GM18907 (cell line): ENCODE results near the gene DDX43.
"Not testable (repeated sequence)": the region's sequence is repeated elsewhere in the genome, so short reads cannot be mapped to it uniquely, and the experiment has no call there.

Experiments
- ATAC-seq: cut with Tn5 transposase; IDR thresholded peaks from one replicate; pipeline ENCODE4 v1.9.1; 2021; ENCODE audit warnings: mild to moderate bottlenecking, moderate library complexity; ENCODE audit not compliant: unreplicated experiment

The DDX43 gene

GRCh38 chr6:73388800-73389512, 5.7 kb upstream of the DDX43 start:
- ATAC-seq, result peak; percentile 78

- ATAC-seq, result no peak
These were observed 4.8 kb upstream of the DDX43 start for GRCh38 chr6:73389854-73390253.

GRCh38 chr6:73391675-73392074, 3.0 kb upstream of the DDX43 start:
- ATAC-seq, result no peak

GRCh38 chr6:73392188-73392587, 2.4 kb upstream of the DDX43 start:
- not testable (repeated sequence) for ATAC-seq

- ATAC-seq, result no peak
These were observed 1.4 kb upstream of the DDX43 start for GRCh38 chr6:73393278-73393677.

DNA sequence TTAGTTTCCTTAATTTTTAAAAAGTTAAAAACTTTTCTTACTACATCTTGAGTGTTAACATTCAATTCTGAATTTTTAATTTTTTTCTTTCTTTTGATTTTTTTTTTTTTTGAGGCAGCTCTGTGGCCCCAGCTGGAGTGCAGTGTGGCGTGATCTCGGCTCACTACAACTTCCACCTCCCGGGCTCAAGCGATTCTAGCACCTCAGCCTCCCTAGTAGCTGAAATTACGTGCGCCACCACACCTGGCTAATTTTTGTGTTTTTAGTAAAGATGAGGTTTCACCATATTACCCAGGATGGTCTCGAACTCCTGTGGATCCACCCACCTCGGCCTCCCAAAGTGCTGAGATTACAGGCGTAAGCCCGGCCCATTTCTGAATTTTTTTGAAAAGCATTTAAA, 1.2 kb downstream of the DDX43 start:
- no peak for ATAC-seq

- no peak for ATAC-seq
These were observed 6.0 kb downstream of the DDX43 start for GRCh38 chr6:73400656-73401055.

GRCh38 chr6:73409395-73409794, 14.8 kb downstream of the DDX43 start:
- ATAC-seq, result no peak

GRCh38 chr6:73413102-73413501, 18.5 kb downstream of the DDX43 start:
- no peak for ATAC-seq

- ATAC-seq, result no peak
These were observed 23.6 kb downstream of the DDX43 start for GRCh38 chr6:73418081-73418741.

GRCh38 chr6:73421534-73421933, 26.9 kb downstream of the DDX43 start:
- ATAC-seq, result no peak

DNA sequence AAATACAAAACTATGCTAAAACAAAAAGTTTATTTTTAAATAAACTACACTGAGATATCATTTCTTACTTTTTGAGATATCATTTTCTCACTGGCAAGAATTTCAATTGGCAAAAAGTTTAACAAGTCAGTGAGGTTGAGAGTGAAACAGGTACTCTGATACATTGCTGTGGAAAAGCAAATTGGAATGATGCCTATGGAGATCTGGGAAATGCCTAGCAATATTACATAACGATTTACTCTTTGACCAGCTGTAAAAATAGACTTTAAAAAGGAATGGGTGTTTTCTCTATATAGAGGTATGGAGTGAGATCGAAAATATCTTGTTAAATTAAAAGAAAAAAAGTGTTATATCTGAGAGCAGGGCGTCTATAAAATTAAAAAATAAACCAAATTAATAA, 40.6 kb downstream of the DDX43 start:
- ATAC-seq, result no peak

DNA sequence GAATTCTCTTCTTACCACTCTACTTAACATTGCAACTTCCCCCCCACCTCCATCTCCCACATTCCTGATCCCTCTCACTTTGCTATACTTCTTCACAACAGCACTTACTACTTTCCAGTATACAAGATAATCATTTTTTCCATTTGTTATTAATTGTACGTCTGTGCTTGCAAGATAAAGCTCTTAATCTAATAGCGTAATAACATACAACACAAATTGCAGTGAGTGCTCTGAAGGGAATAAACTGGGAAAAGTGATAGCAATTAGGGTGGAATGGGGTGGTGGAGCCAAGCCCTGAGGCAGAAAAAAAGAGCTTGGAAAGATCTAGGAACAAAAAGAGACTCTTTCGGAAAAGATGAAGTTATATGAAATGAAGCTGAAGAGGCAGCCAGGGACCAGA, 48.9 kb downstream of the DDX43 start:
- ATAC-seq, result no peak

DNA sequence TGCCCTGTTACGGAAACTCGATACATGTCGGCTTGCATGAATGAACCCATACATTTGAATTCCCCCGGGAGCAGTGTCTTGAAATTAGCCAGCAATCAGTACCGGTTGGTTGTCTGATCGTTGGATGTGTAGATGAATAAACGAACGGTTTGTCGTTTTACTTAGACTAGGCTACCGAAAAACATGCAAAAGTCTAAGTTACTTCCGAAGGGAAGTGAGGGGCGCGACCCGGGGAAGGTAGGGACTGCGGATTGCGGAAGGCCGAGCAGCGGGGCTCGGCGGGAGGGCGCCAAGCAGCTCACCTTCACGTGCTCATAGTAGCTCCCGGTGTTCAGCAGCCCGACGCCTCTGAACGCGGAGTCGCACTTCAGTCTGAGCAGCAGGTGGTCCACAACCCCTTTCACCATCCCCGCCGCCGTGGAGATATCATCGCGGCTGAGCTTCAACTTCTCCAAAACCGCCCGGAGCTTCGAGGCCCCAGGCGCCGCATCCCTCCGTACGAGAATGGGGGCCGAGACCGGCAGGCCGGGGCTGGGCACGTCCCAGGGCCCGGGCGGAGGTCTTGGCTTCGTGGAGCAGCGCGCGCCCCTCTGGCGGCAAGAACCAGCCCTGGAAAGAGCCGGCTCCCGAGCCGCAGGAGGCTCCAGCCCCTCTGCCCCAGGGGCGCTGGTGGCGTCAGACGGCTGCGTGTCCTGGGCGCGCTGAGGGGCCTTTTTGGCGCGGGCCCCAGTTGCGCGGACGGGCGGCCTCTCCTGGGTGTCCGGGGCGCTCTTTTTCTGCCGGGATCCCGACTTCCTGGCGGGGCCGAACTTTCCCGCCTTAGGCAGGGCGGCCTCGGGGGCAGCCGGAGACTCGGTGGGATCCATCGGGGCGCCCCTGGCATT, 56.8 kb downstream of the DDX43 start:
- peak; percentile 63 for ATAC-seq

DNA sequence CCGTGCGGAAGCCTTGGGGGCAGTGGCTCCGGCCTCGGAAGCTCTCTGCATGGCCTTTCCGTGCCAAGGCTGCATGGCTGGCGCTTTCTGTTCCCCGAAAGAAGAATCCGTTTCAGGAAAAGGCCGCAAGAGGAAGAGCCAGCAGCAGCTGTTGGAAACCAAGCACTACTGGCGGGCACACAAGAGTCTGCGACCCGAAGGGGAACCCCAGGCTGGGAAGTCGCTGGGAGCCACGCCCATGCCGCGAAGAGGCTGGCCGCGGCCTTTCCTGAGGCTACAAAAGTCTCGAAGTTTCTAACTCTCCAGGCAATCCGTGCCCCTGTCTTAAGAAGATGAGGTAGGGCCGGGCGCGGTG, 57.5 kb downstream of the DDX43 start, which contains the start of gene CGAS:
TSS of gene CGAS (minus strand) at position 191 of the 355 bp plus-strand sequence. CDS start at position 75, 116 bp downstream.
- ATAC-seq, result peak; percentile 84

DNA sequence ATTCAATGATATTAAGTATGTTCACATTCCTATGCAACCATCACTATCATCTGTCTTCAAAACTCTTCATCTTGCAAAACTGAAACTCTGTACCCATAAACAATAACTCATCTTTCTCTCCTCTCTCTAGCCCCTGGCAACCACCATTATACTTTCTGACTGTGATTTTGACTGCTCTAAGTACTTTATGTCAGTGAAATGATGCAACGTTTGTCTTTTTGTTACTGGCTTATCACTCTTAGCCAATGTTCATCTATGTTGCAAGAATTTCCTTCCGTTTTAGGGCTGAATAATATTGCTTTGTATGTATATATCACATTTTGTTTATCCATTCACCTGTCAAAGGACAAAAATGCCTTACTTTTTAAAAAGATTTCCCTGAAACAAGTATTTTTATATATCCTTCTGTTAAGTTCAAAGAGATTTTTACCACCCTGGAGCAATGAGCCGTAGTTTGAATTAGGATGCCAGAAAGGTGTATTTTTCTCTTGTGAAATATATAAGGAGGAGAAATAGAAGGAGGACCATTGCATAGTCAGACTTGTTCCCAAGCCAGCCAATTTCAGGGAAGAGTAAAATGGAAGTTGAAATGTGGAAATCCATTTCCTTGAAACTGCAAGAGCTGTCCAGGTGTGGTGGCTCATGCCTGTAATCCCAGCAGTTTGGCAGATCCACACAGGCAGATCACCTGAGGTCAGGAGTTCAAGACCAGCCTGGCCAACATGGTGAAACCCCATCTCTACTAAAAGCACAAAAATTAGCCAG, 61.4 kb downstream of the DDX43 start:
- ATAC-seq, result no peak

DNA sequence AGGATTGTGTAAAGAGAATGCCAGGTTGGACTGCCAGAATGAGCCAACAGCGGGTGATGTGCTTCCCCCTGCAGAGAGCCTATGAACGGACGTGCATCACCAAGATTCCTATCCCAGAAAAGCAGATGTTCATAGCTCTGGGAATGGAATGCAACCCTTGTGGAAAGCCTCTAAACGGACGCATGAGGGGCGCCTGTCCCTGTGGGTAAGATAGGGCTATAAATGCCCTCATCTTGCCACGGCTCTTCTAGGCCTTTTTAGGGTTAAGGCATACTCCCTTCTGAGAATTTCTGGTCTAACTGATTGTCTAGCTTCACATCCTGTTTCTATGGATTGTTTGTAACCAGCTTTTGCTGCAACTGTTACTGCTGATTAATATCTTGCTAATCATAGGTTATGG, 64.8 kb downstream of the DDX43 start:
- ATAC-seq, result not testable (repeated sequence)

- ATAC-seq, result no peak
These were observed 65.4 kb downstream of the DDX43 start for GRCh38 chr6:73460056-73460455.

DNA sequence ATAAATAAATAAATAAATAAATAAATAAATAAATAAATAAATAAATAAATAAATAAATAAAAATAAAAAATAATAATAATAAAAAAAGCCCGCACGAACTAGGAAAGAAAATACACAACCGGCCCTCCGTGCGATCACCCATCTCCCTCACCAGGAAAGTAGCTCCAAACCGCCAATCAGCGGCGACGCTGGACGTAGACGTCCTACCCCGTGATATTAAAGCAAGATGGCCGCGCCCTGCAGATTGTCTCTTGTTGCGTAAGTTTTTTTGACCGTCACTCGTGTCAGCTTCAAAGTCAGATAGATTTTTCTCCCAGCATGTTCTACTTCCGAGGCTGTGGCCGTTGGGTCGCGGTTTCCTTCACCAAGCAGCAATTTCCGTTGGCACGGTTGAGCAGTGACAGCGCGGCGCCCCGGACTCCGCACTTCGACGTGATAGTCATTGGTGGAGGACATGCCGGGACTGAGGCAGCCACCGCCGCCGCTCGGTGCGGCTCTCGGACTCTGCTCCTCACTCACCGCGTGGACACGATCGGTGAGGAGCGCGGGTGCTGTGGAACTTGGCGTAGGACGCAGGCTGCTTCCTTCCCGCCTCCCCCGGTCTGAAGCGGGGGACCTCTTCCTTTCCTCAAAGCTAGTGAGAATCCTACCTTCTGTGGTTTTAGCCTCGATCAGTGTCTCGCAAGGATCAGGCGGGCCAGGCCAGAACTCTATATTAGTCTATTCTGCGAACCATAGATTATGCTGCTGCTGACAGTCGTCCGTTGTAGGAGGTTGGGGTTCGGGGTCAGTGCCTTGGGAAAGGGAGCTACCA, 67.1 kb downstream of the DDX43 start, which contains the start of gene MTO1:
TSS of gene MTO1 (plus strand) at position 201 of the 814 bp plus-strand sequence. CDS start at position 319, 118 bp downstream.
- ATAC-seq, result peak; percentile 97
